Measurements from ENCODE around the gene CADPS2.

GRCh38 chr7:122343601-122344302 is 542.5 kb downstream of the CADPS2 start:
- TF ChIP-seq POLR2A (IDR thresholded peaks at IDR 0.05), result no peak
- TF ChIP-seq EP300 (IDR thresholded peaks at IDR 0.05), result no peak
- no peak for TF ChIP-seq CTCF (IDR thresholded peaks at IDR 0.05)
- no peak for TF ChIP-seq POLR2AphosphoS5 (IDR thresholded peaks at IDR 0.05)
